Neural progenitor cell (in vitro differentiated cells): ENCODE data around the gene SDK2. TPM values are rescaled to one million over a fixed set of nuclear protein-coding genes. Genes with fewer than 3 reads are reported as not detected.

Experiments used
- DNase-seq: peaks from one replicate; pipeline ENCODE4 v3.0.0-alpha.2; 2016; ENCODE audit warnings: low spot score
- H2AFZ ChIP-seq: fragments of 200-600 bp; sonication (generic); replicated peaks from 2 replicates; pipeline ENCODE4 v1.6.1; 2016; ENCODE audit warnings: antibody characterized with exemption
- H3F3A ChIP-seq: fragments of 200-600 bp; sonication (generic); 2 replicates; pipeline ENCODE4 v1.6.1; 2016; ENCODE audit warnings: antibody characterized with exemption, low read depth
- H3K27ac ChIP-seq: fragments of 200-600 bp; sonication (generic); 2 replicates; pipeline ENCODE4 v1.5.1; 2016; ENCODE audit warnings: mild to moderate bottlenecking
- H3K27me3 ChIP-seq: fragments of 200-600 bp; sonication (generic); 2 replicates; pipeline ENCODE4 v1.6.1; 2016; ENCODE audit warnings: mild to moderate bottlenecking, moderate library complexity
- H3K36me3 ChIP-seq: fragments of 200-600 bp; sonication (generic); 2 replicates; pipeline ENCODE4 v1.5.1; 2016
- H3K4me1 ChIP-seq: fragments of 200-600 bp; sonication (generic); 2 replicates; pipeline ENCODE4 v1.6.1; 2016; ENCODE audit warnings: mixed run types
- H3K4me2 ChIP-seq: fragments of 200-600 bp; sonication (generic); 2 replicates; pipeline ENCODE4 v1.6.1; 2016
- H3K4me3 ChIP-seq: fragments of 200-600 bp; sonication (generic); 2 replicates; pipeline ENCODE4 v1.5.1; 2016
- H3K79me2 ChIP-seq: fragments of 200-600 bp; sonication (generic); 2 replicates; pipeline ENCODE4 v1.6.1; 2016; ENCODE audit warnings: low read depth
- H3K9ac ChIP-seq: fragments of 200-600 bp; sonication (generic); 2 replicates; pipeline ENCODE4 v1.6.1; 2016
- H3K9me3 ChIP-seq: fragments of 200-600 bp; sonication (generic); 2 replicates; pipeline ENCODE4 v1.5.1; 2016; ENCODE audit warnings: low read depth
- H4K20me1 ChIP-seq: fragments of 200-600 bp; sonication (generic); 2 replicates; pipeline ENCODE4 v1.6.1; 2016; ENCODE audit warnings: low read depth
- H3K27ac Mint-ChIP-seq: 3 replicates; pipeline ENCODE4 v1.8.0; 2021; ENCODE audit warnings: mixed read lengths
- H3K27me3 Mint-ChIP-seq: 2 replicates; pipeline ENCODE4 v1.8.0; 2022; ENCODE audit warnings: low read depth, mild to moderate bottlenecking, inconsistent platforms, moderate library complexity, mixed read lengths; ENCODE audit not compliant: insufficient read depth
- H3K36me3 Mint-ChIP-seq: 3 replicates; pipeline ENCODE4 v1.8.0; 2021; ENCODE audit warnings: mixed read lengths
- H3K4me1 Mint-ChIP-seq: 3 replicates; pipeline ENCODE4 v1.8.0; 2021; ENCODE audit warnings: mixed read lengths
- H3K4me3 Mint-ChIP-seq: 3 replicates; pipeline ENCODE4 v1.8.0; 2021; ENCODE audit warnings: mild to moderate bottlenecking, moderate library complexity, mixed read lengths
- H3K9me3 Mint-ChIP-seq: 3 replicates; pipeline ENCODE4 v1.8.0; 2020; ENCODE audit warnings: mixed read lengths
- EZH2 ChIP-seq: fragments of 200-600 bp; sonication (generic); IDR thresholded peaks from 2 replicates; pipeline ENCODE4 v1.6.1; 2017; ENCODE audit warnings: antibody characterized with exemption, mild to moderate bottlenecking, moderate library complexity
- EZH2phosphoT487 ChIP-seq: fragments of 200-600 bp; sonication (generic); IDR thresholded peaks from 2 replicates; pipeline ENCODE4 v1.6.1; 2017; ENCODE audit warnings: antibody characterized with exemption
- total RNA-seq: library from RNA; depleted of rRNA; stranded (reverse); fragments of >200 nt; gene quantifications from 2 replicates; pipeline ENCODE4 v1.2.3, GENCODE V29; 2015; ENCODE audit warnings: low replicate concordance
- TF ChIP-seq, protein P1 (sequence below): fragments of 200-600 bp; sonication (generic); IDR thresholded peaks from 2 replicates; pipeline ENCODE4 v1.5.1; 2017; ENCODE audit warnings: antibody characterized with exemption, mild to moderate bottlenecking

Gene SDK2
- total RNA-seq, 1 donor from 2014 or later: 15.3 TPM

DNA sequence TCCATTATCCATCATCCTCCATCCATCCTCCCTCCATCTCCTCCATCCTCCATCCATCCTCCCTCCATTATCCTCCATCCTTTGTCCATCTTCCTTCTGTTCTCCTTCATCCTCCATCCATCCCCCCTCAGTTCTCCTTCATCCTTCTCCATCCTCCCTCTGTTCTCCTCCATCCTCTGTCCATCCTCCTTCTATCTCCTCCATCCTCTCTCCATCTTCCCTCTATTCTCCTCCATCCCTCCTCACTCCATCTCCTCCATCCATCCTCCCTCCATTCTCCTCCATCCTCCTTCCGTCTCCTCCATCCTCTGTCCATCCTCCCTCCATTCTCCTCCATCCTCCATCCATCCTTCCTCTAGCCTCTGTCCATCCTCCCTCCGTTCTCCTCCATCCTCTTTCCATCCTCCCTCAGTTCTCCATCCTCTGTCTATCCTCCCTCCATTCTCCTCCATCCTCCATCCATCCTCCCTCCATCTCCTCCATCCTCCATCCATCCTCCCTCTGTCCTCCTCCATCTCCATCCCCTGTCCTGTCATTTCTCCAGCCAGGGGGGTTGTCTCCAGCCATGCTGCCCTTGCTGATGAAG lies 143.7 kb downstream of the SDK2 start:
- no peaks in the 10 kb centered on the region for H3K9me3 Mint-ChIP-seq
- Histone ChIP-seq H3K79me2 (no peaks in the 10 kb centered on the region), H3K4me2 (no peak overlapping the region), H3K4me1 (no peaks in the 10 kb centered on the region), H3F3A (no peaks in the 10 kb centered on the region), H3K9ac (no peak overlapping the region), H2AFZ (no peak overlapping the region), H3K4me3 (no peak overlapping the region), H3K36me3 (no peaks in the 10 kb centered on the region), H4K20me1 (peaks cover 64% of the 10 kb centered on the region), H3K27me3 (no peaks in the 10 kb centered on the region), H3K9me3 (no peaks in the 10 kb centered on the region), H3K27ac (no peak overlapping the region)
- H3K27me3 Mint-ChIP-seq: peaks cover 5% of the 10 kb centered on the region
- H3K4me1 Mint-ChIP-seq: peaks cover 11% of the 10 kb centered on the region
- no peak overlapping the region for H3K4me3 Mint-ChIP-seq
- no peak for DNase-seq
- peaks cover 23% of the 10 kb centered on the region for H3K36me3 Mint-ChIP-seq
- TF ChIP-seq, protein P1, sequence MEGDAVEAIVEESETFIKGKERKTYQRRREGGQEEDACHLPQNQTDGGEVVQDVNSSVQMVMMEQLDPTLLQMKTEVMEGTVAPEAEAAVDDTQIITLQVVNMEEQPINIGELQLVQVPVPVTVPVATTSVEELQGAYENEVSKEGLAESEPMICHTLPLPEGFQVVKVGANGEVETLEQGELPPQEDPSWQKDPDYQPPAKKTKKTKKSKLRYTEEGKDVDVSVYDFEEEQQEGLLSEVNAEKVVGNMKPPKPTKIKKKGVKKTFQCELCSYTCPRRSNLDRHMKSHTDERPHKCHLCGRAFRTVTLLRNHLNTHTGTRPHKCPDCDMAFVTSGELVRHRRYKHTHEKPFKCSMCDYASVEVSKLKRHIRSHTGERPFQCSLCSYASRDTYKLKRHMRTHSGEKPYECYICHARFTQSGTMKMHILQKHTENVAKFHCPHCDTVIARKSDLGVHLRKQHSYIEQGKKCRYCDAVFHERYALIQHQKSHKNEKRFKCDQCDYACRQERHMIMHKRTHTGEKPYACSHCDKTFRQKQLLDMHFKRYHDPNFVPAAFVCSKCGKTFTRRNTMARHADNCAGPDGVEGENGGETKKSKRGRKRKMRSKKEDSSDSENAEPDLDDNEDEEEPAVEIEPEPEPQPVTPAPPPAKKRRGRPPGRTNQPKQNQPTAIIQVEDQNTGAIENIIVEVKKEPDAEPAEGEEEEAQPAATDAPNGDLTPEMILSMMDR: no peak
- TF ChIP-seq EZH2phosphoT487: no peak
- no peak for TF ChIP-seq EZH2
- H3K27ac Mint-ChIP-seq: no peak overlapping the region

DNA sequence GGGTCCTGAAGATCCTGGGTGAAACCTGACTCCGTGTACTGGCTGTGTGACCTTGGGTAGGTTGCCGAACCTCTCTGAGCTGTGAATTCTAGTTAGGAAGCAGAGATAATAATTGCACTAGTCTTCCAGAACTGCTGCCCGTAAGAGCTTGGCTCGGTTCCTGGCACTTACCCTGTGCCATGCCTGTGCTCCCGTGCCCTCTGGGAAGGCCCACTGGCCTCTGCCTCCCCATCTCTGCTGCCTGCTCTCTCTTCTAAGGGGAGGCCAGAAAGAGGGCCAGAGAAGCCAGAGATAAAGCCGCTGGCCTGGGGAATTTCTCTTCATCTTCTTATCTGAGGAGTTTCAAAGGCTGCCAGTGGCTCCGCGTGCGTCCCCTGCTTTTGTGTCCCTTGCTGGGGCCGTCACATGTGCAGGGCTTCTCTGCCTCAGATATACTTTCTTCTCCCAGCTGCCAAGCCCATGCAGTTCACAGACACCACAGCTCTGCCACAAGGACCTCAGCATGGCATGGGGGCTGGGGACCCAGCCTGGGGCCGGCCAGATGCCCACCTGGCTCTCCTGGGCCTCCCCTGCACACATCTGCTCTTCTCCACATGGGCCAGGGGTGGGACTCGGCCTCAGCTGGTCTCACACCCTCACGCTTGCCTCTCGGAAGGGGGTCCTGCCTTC lies 145.2 kb downstream of the SDK2 start:
- Histone ChIP-seq H3K79me2 (no peaks in the 10 kb centered on the region), H2AFZ (no peak overlapping the region), H3K4me1 (no peaks in the 10 kb centered on the region), H3F3A (no peaks in the 10 kb centered on the region), H4K20me1 (peaks cover 79% of the 10 kb centered on the region), H3K4me2 (no peak overlapping the region), H3K9me3 (no peaks in the 10 kb centered on the region), H3K36me3 (no peaks in the 10 kb centered on the region), H3K27me3 (no peaks in the 10 kb centered on the region), H3K9ac (no peak overlapping the region), H3K27ac (no peak overlapping the region), H3K4me3 (no peak overlapping the region)
- Mint-ChIP-seq H3K4me1 (peaks cover 25% of the 10 kb centered on the region), H3K27me3 (peaks cover 5% of the 10 kb centered on the region), H3K27ac (no peak overlapping the region), H3K9me3 (no peaks in the 10 kb centered on the region), H3K36me3 (peaks cover 14% of the 10 kb centered on the region), H3K4me3 (no peak overlapping the region)
- TF ChIP-seq, protein P1: no peak
- TF ChIP-seq EZH2 (no peak), EZH2phosphoT487 (no peak)
- DNase-seq: no peak

DNA sequence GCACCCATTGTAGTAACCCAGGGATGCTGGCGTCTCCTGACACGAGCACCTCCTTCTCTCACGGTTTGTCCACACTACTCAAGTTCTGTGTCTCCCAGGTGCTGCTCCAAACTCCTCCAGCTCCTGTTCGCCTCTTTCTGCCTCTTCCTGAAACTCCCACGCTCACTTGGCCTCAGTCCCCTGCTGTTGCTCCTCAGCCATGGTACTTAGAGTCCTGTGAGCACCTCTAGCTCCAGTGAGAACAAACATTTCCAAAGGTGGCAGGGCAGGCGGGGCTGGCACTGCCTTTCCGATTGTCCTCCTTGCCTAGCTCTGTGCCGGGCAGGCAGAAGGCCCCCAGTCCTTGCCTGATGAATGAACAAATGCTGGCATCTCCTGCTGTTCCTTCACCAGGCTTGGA lies 146.1 kb downstream of the SDK2 start:
- H4K20me1 ChIP-seq: peaks cover 83% of the 10 kb centered on the region
- no peak overlapping the region for H3K4me2 ChIP-seq
- H2AFZ ChIP-seq: no peak overlapping the region
- no peaks in the 10 kb centered on the region for H3K9me3 ChIP-seq
- H3K36me3 Mint-ChIP-seq: peaks cover 10% of the 10 kb centered on the region
- no peaks in the 10 kb centered on the region for H3K4me1 ChIP-seq
- H3K9me3 Mint-ChIP-seq: no peaks in the 10 kb centered on the region
- TF ChIP-seq, protein P1: no peak
- TF ChIP-seq EZH2phosphoT487 (no peak), EZH2 (no peak)
- H3K36me3 ChIP-seq: no peaks in the 10 kb centered on the region
- no peak overlapping the region for H3K9ac ChIP-seq
- H3K27ac ChIP-seq: no peak overlapping the region
- H3K4me3 ChIP-seq: no peak overlapping the region
- no peak overlapping the region for H3K27ac Mint-ChIP-seq
- peaks cover 5% of the 10 kb centered on the region for H3K27me3 Mint-ChIP-seq
- no peaks in the 10 kb centered on the region for H3F3A ChIP-seq
- no peak overlapping the region for H3K4me3 Mint-ChIP-seq
- H3K4me1 Mint-ChIP-seq: peaks cover 33% of the 10 kb centered on the region
- DNase-seq: no peak
- H3K27me3 ChIP-seq: no peaks in the 10 kb centered on the region
- no peaks in the 10 kb centered on the region for H3K79me2 ChIP-seq
